Spinal cord (tissue), 10 donors: Measurements from ENCODE around the gene NFIA. TPM values are rescaled to one million over a fixed set of nuclear protein-coding genes. Genes with fewer than 3 reads are reported as not detected.
A peak's percentile ranks its signal among the peaks of the same experiment; 100 is the strongest.

ENCODE experiments used
- DNase-seq, 6 donors: peaks; one replicate each; pipeline versions ENCODE4 v3.0.0 to v3.0.0-alpha.2; 2013 to 2015; ENCODE audit warnings: low spot score in 6 of 6, low read depth in 4 of 6
- H3K27ac ChIP-seq: one replicate; pipeline ENCODE4 v1.5.1; 2013; ENCODE audit warnings: low read depth, low read length, control low read depth
- H3K27me3 ChIP-seq: one replicate; pipeline ENCODE4 v1.6.1; 2013; ENCODE audit warnings: low read length; ENCODE audit not compliant: control insufficient read depth, insufficient read depth
- H3K36me3 ChIP-seq: one replicate; pipeline ENCODE4 v1.6.1; 2013; ENCODE audit warnings: low read length; ENCODE audit not compliant: control insufficient read depth, insufficient read depth
- H3K4me1 ChIP-seq: one replicate; pipeline ENCODE4 v1.6.1; 2013; ENCODE audit warnings: low read length; ENCODE audit not compliant: control insufficient read depth, insufficient read depth
- H3K4me3 ChIP-seq: one replicate; pipeline ENCODE4 v1.5.1; 2013; ENCODE audit warnings: low read depth, low read length, control low read depth
- H3K9me3 ChIP-seq: one replicate; pipeline ENCODE4 v1.6.1; 2013; ENCODE audit warnings: low read length; ENCODE audit not compliant: control insufficient read depth, insufficient read depth
- WGBS: methylation state at CpG from one replicate; pipeline ENCODE4 v1.1.5; 2013; ENCODE audit warnings: missing lambda C conversion rate; ENCODE audit not compliant: insufficient coverage; 5-methylcytosine and 5-hydroxymethylcytosine counted together
- polyA plus RNA-seq, 2 donors: library from polyadenylated mRNA; unstranded; fragments of 120-200 nt; gene quantifications; one replicate each; pipeline ENCODE4 v1.2.1, GENCODE V29; 2013; ENCODE audit not compliant: insufficient read length in 2 of 2
- total RNA-seq, 2 donors: library from RNA; depleted of rRNA in 1 of 2; stranded (reverse); fragments of 120-200 nt in 1 of 2; fragments of >200 nt in 1 of 2; gene quantifications; one replicate each; pipeline versions ENCODE4 v1.2.3 to v1.2.4, GENCODE V29; 2013 to 2014
- donor health status: healthy.

NFIA gene
- total and polyA plus RNA-seq, 4 donors: 36.1 to 77.2 (median 62.5) TPM

DNA sequence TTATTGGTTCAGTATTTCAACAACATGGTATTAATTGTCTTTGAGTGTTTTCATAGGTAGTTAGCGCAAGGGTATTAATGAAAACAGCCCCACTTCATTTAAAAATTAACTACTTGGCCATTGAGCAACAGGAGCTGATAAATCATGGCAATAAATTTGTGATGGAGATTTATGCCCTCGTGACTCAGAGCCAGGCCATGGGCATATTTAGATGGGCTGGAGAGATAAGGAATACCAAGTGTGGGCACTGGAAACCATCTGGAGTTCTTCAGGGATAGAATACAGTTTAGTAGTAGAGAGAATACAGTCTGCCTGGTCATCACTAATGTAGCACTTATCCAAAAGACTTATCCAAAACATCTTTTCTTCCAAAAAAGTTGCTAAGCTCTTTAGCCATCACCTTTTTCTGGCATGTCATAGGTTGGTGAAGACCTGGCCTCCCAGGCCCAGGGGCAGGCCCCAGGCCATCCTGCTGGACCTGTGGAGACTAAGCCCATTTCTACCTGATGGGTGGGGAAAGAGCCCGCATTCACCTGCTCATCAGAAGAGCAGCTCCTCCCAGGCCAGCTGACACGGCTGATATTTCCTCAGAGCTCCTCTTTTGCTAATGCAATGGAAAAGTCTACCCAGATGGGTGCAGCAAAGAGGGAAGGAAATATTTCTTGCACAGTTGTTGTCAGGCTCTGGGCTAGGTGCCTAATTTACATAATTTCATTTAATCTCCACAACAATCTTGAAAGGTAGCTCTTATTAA is 404.6 kb downstream of the NFIA start:
- 100% methylated on average over 2 of the region's 4 CpGs for WGBS
- DNase-seq: no peak
- no peak overlapping the region for H3K27ac ChIP-seq
- H3K4me1 ChIP-seq: no peaks in the 10 kb centered on the region
- no peak overlapping the region for H3K4me3 ChIP-seq
- H3K27me3 ChIP-seq: no peaks in the 10 kb centered on the region
- H3K9me3 ChIP-seq: no peaks in the 10 kb centered on the region
- H3K36me3 ChIP-seq: no peaks in the 10 kb centered on the region

DNA sequence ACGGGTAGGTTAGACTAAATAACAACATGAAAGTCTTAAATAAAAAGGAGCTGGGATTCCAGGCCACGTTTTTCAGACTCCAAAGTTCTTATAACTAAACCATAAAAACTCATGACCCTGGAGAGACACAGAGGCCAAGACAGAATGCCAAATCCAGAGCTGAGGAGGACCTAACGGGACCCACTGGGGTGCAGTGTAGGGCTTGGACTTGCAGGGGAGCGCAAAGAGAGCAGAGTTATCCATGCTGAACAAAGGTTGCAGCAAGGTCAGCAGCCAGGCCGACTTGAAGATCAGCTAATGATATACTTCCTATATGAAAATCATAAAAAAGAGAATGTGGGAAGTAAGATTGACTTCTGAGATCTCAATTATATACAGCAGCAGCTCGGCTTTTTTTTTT is 405.4 kb downstream of the NFIA start:
- no peaks in the 10 kb centered on the region for H3K4me1 ChIP-seq
- 50% methylated on average over 2 of the region's 6 CpGs for WGBS
- H3K36me3 ChIP-seq: no peaks in the 10 kb centered on the region
- DNase-seq: no peak
- no peaks in the 10 kb centered on the region for H3K9me3 ChIP-seq
- H3K27ac ChIP-seq: no peak overlapping the region
- no peak overlapping the region for H3K4me3 ChIP-seq
- H3K27me3 ChIP-seq: no peaks in the 10 kb centered on the region

DNA sequence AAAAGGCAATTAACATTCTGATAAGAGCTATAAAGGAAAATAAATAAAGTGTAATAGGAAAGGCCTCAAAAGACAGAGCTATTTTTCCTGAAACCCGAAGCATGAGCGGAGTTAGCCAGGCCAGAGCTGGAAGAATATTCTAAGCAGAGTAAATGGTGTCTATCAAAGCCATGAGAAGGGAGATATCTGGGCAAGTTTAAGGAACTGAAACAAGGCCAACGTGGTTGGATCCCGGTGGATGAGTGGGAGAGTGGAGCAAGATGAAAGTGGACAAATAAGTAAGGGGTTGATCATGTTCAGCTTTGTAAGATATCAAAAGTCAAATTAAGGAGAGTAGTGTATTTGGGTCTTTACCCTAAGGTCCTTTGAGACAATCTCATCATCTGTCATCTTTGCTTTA is 408.6 kb downstream of the NFIA start:
- Histone ChIP-seq H3K9me3 (no peaks in the 10 kb centered on the region), H3K36me3 (no peaks in the 10 kb centered on the region), H3K27ac (no peak overlapping the region), H3K4me1 (no peaks in the 10 kb centered on the region), H3K27me3 (no peaks in the 10 kb centered on the region), H3K4me3 (no peak overlapping the region)
- no peak for DNase-seq
- WGBS: 89% methylated on average over 4 of the region's 4 CpGs

DNA sequence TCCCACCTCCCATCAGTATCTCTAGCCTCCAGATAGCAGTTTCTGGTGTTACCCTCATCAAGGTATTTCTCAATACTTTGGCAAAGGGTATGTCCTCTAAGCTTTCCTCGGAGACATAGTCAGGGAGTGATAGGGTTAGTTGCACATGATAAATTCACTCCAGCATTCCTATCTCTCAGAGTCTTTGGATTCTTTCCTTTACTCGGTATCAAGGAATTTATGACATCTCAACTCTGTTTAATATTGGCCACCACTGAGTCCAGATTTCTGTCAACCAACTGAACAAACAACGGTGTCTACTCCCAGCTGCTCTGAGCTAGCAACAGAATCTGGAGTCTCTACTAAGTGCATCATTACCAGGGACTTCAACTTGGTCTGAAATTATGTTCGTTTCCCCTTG is 409.1 kb downstream of the NFIA start:
- Histone ChIP-seq H3K36me3 (no peaks in the 10 kb centered on the region), H3K27ac (no peak overlapping the region), H3K4me3 (no peak overlapping the region), H3K9me3 (no peaks in the 10 kb centered on the region), H3K27me3 (no peaks in the 10 kb centered on the region), H3K4me1 (no peaks in the 10 kb centered on the region)
- DNase-seq: no peak
- 96% methylated on average over 3 of the region's 4 CpGs for WGBS

DNA sequence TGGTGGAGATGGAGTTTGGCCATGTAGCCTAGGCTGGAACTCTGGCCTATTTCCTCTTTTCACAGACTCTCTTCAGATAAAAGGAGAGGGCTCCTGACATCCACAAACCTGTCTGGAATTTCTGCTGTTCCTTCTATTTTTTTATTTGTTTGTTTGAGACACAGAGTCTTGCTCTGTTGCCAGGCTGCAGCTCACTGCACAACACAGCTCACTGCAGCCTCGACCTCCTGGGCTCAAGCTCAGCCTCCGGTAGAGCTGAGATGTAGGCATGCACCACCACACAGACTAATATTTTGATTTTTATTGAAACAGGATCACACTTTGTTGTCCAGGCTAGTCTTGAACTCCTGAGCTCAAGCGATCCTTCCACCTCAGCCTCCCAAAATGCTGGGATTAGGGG is 411.6 kb downstream of the NFIA start:
- Histone ChIP-seq H3K27ac (no peak overlapping the region), H3K27me3 (no peaks in the 10 kb centered on the region), H3K4me1 (no peaks in the 10 kb centered on the region), H3K4me3 (no peak overlapping the region), H3K9me3 (no peaks in the 10 kb centered on the region), H3K36me3 (no peaks in the 10 kb centered on the region)
- 66% methylated on average over 3 of the region's 3 CpGs for WGBS
- DNase-seq: no peak

GRCh38 chr1:61496501-61496900 is 414.1 kb downstream of the NFIA start:
- H3K9me3 ChIP-seq: no peaks in the 10 kb centered on the region
- WGBS: no CpG with 5 or more reads among the region's 4 CpGs
- no peaks in the 10 kb centered on the region for H3K4me1 ChIP-seq
- no peaks in the 10 kb centered on the region for H3K36me3 ChIP-seq
- peak in 1 of 6 donors; percentile 21 for DNase-seq
- H3K27me3 ChIP-seq: no peaks in the 10 kb centered on the region
- no peak overlapping the region for H3K4me3 ChIP-seq
- no peak overlapping the region for H3K27ac ChIP-seq

DNA sequence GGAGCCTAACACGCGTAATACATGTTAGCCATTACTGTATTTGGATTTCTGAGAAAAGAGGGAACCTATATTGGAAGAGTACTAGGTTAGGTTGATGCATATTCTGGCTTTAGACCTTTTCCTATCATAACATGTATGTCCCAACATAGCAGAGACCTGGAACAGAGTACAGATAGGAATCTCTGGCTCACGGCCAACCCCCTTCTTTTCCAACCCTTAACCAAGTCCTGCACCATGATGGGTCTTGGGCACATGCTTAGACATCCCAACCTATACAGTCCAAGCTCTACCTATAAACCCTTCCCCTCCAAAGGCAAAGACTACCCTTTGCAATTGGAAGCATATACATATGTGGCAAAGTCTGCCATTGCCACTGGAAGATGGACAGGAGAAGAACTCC is 414.7 kb downstream of the NFIA start:
- H3K9me3 ChIP-seq: no peaks in the 10 kb centered on the region
- H3K27me3 ChIP-seq: no peaks in the 10 kb centered on the region
- no peak overlapping the region for H3K27ac ChIP-seq
- H3K4me3 ChIP-seq: no peak overlapping the region
- peaks cover 3% of the 10 kb centered on the region for H3K4me1 ChIP-seq
- H3K36me3 ChIP-seq: no peaks in the 10 kb centered on the region
- 93% methylated on average over 1 of the region's 3 CpGs for WGBS
- no peak for DNase-seq

DNA sequence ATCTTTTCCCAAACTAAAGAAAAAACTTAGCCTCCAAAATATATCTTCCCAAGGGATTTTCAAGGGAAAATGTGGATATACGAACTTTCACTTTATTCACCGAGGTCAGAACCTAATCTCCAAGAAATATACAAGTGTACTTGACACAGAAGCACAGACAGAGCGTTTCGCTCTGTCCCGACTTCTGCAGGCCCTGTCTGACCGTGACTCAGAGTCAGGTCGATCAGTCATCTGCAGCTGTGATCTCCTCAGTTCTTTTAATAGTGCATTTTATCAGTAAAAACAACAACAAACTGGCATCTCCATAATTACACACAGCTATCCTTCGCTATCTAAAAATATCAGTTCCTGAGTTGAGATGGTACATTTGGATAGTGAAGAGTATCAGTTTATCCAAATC is 416.0 kb downstream of the NFIA start:
- Histone ChIP-seq H3K27me3 (no peaks in the 10 kb centered on the region), H3K9me3 (no peaks in the 10 kb centered on the region), H3K4me3 (no peak overlapping the region), H3K36me3 (no peaks in the 10 kb centered on the region), H3K27ac (no peak overlapping the region), H3K4me1 (peaks cover 4% of the 10 kb centered on the region)
- 91% methylated on average over 5 of the region's 8 CpGs for WGBS
- no peak for DNase-seq

DNA sequence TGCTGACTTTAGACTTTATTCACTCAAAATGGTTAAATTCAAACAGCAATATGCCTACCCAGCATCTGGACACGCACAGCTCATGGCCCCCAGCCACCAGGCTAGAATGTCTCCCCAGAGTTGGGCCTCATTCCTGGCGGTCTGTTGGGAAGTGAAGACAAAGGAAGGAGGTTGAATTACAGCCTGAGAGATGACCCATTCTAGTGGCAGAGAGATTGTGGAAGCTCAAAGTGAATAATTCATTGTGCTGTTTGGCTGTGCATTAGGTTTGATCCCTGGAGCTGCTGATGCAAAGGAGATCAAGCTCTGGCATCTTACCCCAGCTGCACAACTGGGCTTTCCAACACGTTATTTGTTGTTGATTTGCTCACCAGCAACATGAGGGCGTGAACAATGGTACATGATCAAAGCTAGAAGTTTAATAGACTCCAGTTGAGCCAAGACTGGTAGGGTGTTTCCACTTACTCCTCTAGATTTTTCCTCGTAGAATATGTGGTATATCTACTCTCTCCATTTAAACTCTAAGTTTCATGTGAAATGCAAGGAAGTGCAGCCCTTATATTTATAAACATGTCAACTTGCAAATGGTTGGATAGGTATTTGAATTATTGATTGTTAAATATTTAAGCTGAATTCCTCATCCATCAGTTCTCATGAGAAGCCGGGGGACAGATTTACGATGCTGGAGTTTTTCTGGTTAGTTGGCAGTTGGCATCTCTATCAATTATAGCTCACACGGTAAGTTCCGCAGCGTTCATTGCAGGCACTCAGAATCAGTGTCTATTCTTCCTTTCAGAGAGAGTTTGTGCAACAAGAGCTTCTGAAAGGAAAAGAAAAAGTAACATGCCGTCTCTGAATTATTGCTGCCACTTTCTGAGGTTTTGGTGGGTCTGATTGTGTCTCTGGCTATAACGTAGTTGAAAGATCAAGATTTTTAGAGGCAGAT is 419.9 kb downstream of the NFIA start:
- WGBS: 30% methylated on average over 4 of the region's 12 CpGs
- Histone ChIP-seq H3K4me3 (no peak overlapping the region), H3K27ac (no peak overlapping the region), H3K36me3 (no peaks in the 10 kb centered on the region), H3K4me1 (peaks cover 4% of the 10 kb centered on the region), H3K27me3 (no peaks in the 10 kb centered on the region), H3K9me3 (no peaks in the 10 kb centered on the region)
- peak in 2 of 6 donors; percentile 20 to 45 for DNase-seq
